ENCODE measurements around the gene TP53AIP1. TPM values are rescaled to one million over a fixed set of nuclear protein-coding genes. Genes with fewer than 3 reads are reported as not detected.

TP53AIP1 gene
- total RNA-seq, 3 donors from 2014 or later (not counting 1 experiment from before 2014, with no cell fraction given), result not detected

DNA sequence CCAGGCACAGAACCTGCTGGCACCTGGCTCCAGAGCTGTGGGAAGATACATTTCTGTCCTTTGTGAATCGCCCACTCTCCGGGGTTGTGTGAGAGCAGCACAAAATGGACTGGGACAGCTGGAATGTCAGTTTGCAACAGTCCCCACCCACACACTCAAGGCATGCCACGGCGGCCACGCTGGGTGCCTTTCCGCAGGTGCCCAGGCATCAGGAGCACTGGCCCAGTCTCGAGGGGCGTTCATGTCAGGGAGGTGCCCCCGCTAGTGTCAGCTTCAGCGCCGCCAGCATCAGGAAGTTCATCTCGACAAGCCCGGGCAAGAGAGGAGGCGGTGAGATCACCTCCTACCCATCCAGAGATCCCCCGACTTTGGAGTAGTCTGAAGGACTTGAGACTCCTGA lies 2.1 kb downstream of the TP53AIP1 start:
- WGBS (ENCODE audit: insufficient coverage), result 94% methylated on average over 14 of the region's 15 CpGs
- Histone ChIP-seq H3K27me3 (ENCODE audit: control insufficient read depth, insufficient read depth, low read length) (no peaks in the 10 kb centered on the region), H3K4me3 (ENCODE audit: low read length) (no peak overlapping the region), H3K4me1 (ENCODE audit: control insufficient read depth, insufficient read depth, low read length) (no peaks in the 10 kb centered on the region), H3K27ac (ENCODE audit: low read length) (no peak overlapping the region), H3K36me3 (ENCODE audit: control insufficient read depth, insufficient read depth, low read length) (no peaks in the 10 kb centered on the region), H3K9me3 (ENCODE audit: control insufficient read depth, insufficient read depth, low read length) (no peaks in the 10 kb centered on the region)
- no peak for TF ChIP-seq CTCF (IDR thresholded peaks at IDR 0.05)
- DNase-seq (no peak), ATAC-seq (no peak)
- no peak overlapping the region for H3K27ac Mint-ChIP-seq
- intact Hi-C loops (cut with micrococcal nuclease), result no loop called here
- H3K36me3 Mint-ChIP-seq, result no peaks in the 10 kb centered on the region
- H3K4me1 Mint-ChIP-seq, result no peaks in the 10 kb centered on the region
- peaks cover 8 to 20% of the 10 kb centered on the region in 2 donors for H3K27me3 Mint-ChIP-seq (ENCODE audit: low read depth in 2 of 2)
- no peaks in the 10 kb centered on the region for H3K9me3 Mint-ChIP-seq
- H3K4me3 Mint-ChIP-seq, result no peak overlapping the region

- no peaks in the 10 kb centered on the region for H3K9me3 ChIP-seq (ENCODE audit: control insufficient read depth, insufficient read depth, low read length)
- Mint-ChIP-seq H3K27me3 (ENCODE audit: low read depth in 2 of 2) (peaks cover 4 to 15% of the 10 kb centered on the region in 2 donors), H3K36me3 (no peaks in the 10 kb centered on the region), H3K27ac (no peak overlapping the region), H3K9me3 (no peaks in the 10 kb centered on the region), H3K4me1 (no peaks in the 10 kb centered on the region), H3K4me3 (no peak overlapping the region)
- WGBS (ENCODE audit: insufficient coverage), result 90% methylated on average over 5 of the region's 5 CpGs
- DNase-seq, result no peak
- H3K27ac ChIP-seq (ENCODE audit: low read length), result no peak overlapping the region
- H3K4me3 ChIP-seq (ENCODE audit: low read length), result no peak overlapping the region
- no peaks in the 10 kb centered on the region for H3K27me3 ChIP-seq (ENCODE audit: control insufficient read depth, insufficient read depth, low read length)
- intact Hi-C loops (cut with micrococcal nuclease), result no loop called here
- TF ChIP-seq CTCF (IDR thresholded peaks at IDR 0.05), result no peak
- no peaks in the 10 kb centered on the region for H3K36me3 ChIP-seq (ENCODE audit: control insufficient read depth, insufficient read depth, low read length)
- ATAC-seq, result no peak
- H3K4me1 ChIP-seq (ENCODE audit: control insufficient read depth, insufficient read depth, low read length), result no peaks in the 10 kb centered on the region
Measured at GRCh38 chr11:128940156-128940555, 2.5 kb downstream of the TP53AIP1 start.

GRCh38 chr11:128939591-128939990 lies 3.1 kb downstream of the TP53AIP1 start:
- Mint-ChIP-seq H3K4me1 (no peaks in the 10 kb centered on the region), H3K36me3 (no peaks in the 10 kb centered on the region), H3K4me3 (no peak overlapping the region), H3K27me3 (ENCODE audit: low read depth in 2 of 2) (peaks cover 4 to 9% of the 10 kb centered on the region in 2 donors), H3K9me3 (no peaks in the 10 kb centered on the region), H3K27ac (no peak overlapping the region)
- DNase-seq (no peak), ATAC-seq (no peak)
- 95% methylated on average over 11 of the region's 11 CpGs for WGBS (ENCODE audit: insufficient coverage)
- H3K4me1 ChIP-seq (ENCODE audit: control insufficient read depth, insufficient read depth, low read length), result no peaks in the 10 kb centered on the region
- no peaks in the 10 kb centered on the region for H3K27me3 ChIP-seq (ENCODE audit: control insufficient read depth, insufficient read depth, low read length)
- no peak for TF ChIP-seq CTCF (IDR thresholded peaks at IDR 0.05)
- intact Hi-C loops (cut with micrococcal nuclease), result no loop called here
- no peak overlapping the region for H3K4me3 ChIP-seq (ENCODE audit: low read length)
- H3K9me3 ChIP-seq (ENCODE audit: control insufficient read depth, insufficient read depth, low read length), result no peaks in the 10 kb centered on the region
- no peaks in the 10 kb centered on the region for H3K36me3 ChIP-seq (ENCODE audit: control insufficient read depth, insufficient read depth, low read length)
- no peak overlapping the region for H3K27ac ChIP-seq (ENCODE audit: low read length)

- Histone ChIP-seq H3K36me3 (ENCODE audit: control insufficient read depth, insufficient read depth, low read length) (no peaks in the 10 kb centered on the region), H3K9me3 (ENCODE audit: control insufficient read depth, insufficient read depth, low read length) (no peaks in the 10 kb centered on the region), H3K4me1 (ENCODE audit: control insufficient read depth, insufficient read depth, low read length) (no peaks in the 10 kb centered on the region), H3K27me3 (ENCODE audit: control insufficient read depth, insufficient read depth, low read length) (no peaks in the 10 kb centered on the region), H3K4me3 (ENCODE audit: low read length) (no peak overlapping the region), H3K27ac (ENCODE audit: low read length) (no peak overlapping the region)
- 87% methylated on average over 16 of the region's 16 CpGs for WGBS (ENCODE audit: insufficient coverage)
- DNase-seq (no peak), ATAC-seq (no peak)
- intact Hi-C loops (cut with micrococcal nuclease), result no loop called here
- Mint-ChIP-seq H3K4me3 (no peak overlapping the region), H3K9me3 (no peaks in the 10 kb centered on the region), H3K36me3 (no peaks in the 10 kb centered on the region), H3K27me3 (ENCODE audit: low read depth in 2 of 2) (peaks cover 2 to 4% of the 10 kb centered on the region in 2 donors), H3K27ac (no peak overlapping the region), H3K4me1 (no peaks in the 10 kb centered on the region)
- no peak for TF ChIP-seq CTCF (IDR thresholded peaks at IDR 0.05)
Measured at GRCh38 chr11:128938156-128938885, 4.3 kb downstream of the TP53AIP1 start.
